Heart left ventricle (tissue), 13 donors: ENCODE data around the gene DCUN1D4.

Experiments used
- CTCF ChIP-seq, 12 donors: fragments of 200-600 bp; sonication (generic) in 4 of 12; IDR thresholded peaks; one replicate each; pipeline versions ENCODE4 v1.5.0 to v1.8.0; 2018 to 2022; ENCODE audit warnings: antibody characterized with exemption in 12 of 12, mild to moderate bottlenecking in 5 of 12
- POLR2A ChIP-seq, 2 donors: fragments of 450-650 bp; IDR thresholded peaks; one replicate each; pipeline ENCODE4 v1.6.1; 2017; ENCODE audit warnings: antibody characterized with exemption in 2 of 2, mild to moderate bottlenecking in 2 of 2, moderate library complexity in 2 of 2
- donor health status: ischemic (EF 13 %, LVEDD 7.1; RV severe dilation, severe dysfunction).
- donor health status: DM: no; HTN: yes; CAD: no.
- donor health status: DM: no; HTN: no; CAD: no.
- donor health status: ischemic (EF 25% LVEDD 6.9; RV normal size, moderate dysfunction).
- donor health status: ischemic (EF 25% LVEDD 5.7; RV mildly dilated, moderate dysfunction).
- donor health status: ischemic (EF 35%, LVEDD 5.7; RV mildly dilated, moderate dysfunction).
- donor health status: nonischemic (EF 11% LVEDD 7.7; RV severe dilation, severe dysfunction).
- donor health status: DM: yes; HTN: yes; CAD: no.
- donor health status: PGD.
- donor health status: ischemic (EF 29% LVEDD 5.4; RV normal size, mild dysfunction).
- donor health status: nonischemic (EF 23%, LVEDD 6.1; RV moderate dilation, normal function).

DNA sequence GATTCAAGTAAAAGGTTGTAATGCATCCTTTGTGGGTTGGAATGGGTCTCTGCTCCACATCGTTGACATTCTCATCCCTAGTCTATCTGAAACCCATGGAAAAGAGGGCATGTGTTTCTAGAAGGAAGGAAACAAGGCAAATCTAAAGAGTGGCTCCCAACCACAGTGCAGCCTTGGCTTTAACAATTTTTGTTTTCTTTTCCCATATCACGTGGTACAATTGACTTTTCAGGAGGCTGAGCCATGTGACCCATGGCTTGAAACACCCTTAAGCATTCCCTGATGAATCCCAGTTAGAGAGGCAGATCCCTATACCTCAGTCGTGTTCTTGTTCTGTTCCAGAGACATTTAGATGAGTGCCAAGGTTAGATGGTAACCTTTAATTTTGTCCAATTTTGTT, 12.8 kb downstream of the DCUN1D4 start:
- TF ChIP-seq CTCF (IDR thresholded peaks at IDR 0.05) (no peak), POLR2A (IDR thresholded peaks at IDR 0.05) (no peak)
